ENCODE measurements around the gene KCNQ1OT1.

GRCh38 chr11:2670541-2671100, 29.2 kb downstream of the KCNQ1OT1 start:
- TF ChIP-seq CTCF (IDR thresholded peaks at IDR 0.05) (no peak), POLR2AphosphoS5 (IDR thresholded peaks at IDR 0.05) (no peak)
